GM12874 (cell line): ENCODE measurements around the gene EDDM3A.

Experiments used
- CTCF ChIP-seq: IDR thresholded peaks from 2 replicates; pipeline ENCODE4 v1.5.1; 2011; ENCODE audit warnings: low read depth, mild to moderate bottlenecking, control low read depth, low read length, moderate library complexity; ENCODE audit not compliant: insufficient read depth

EDDM3A gene

GRCh38 chr14:20791187-20791586, 45.5 kb downstream of the EDDM3A start:
- TF ChIP-seq CTCF, result no peak

GRCh38 chr14:20791597-20791996, 45.9 kb downstream of the EDDM3A start:
- no peak for TF ChIP-seq CTCF

- TF ChIP-seq CTCF, result no peak
Measured at GRCh38 chr14:20792556-20792955, 46.9 kb downstream of the EDDM3A start.

- TF ChIP-seq CTCF, result no peak
Measured at GRCh38 chr14:20794644-20795369, 49.1 kb downstream of the EDDM3A start.

- TF ChIP-seq CTCF, result no peak
Measured at GRCh38 chr14:20797164-20797563, 51.5 kb downstream of the EDDM3A start.
